ENCODE measurements around the gene MACROD2.

The MACROD2 gene

GRCh38 chr20:14826543-14827313 is 831.4 kb downstream of the MACROD2 start:
- no peak overlapping the region for H3K4me3 ChIP-seq (ENCODE audit: low read depth, low read length)
- no peak for TF ChIP-seq CTCF (conservative IDR thresholded peaks at IDR 0.05; ENCODE audit: low read depth, low read length)
- no peak for DNase-seq (ENCODE audit: low read depth)

GRCh38 chr20:14828459-14828858 is 833.1 kb downstream of the MACROD2 start:
- no peak for DNase-seq (ENCODE audit: low read depth)
- no peak overlapping the region for H3K4me3 ChIP-seq (ENCODE audit: low read depth, low read length)
- TF ChIP-seq CTCF (conservative IDR thresholded peaks at IDR 0.05; ENCODE audit: low read depth, low read length), result no peak

GRCh38 chr20:14829906-14830305 is 834.6 kb downstream of the MACROD2 start:
- no peak for TF ChIP-seq CTCF (conservative IDR thresholded peaks at IDR 0.05; ENCODE audit: low read depth, low read length)
- H3K4me3 ChIP-seq (ENCODE audit: low read depth, low read length), result no peak overlapping the region
- no peak for DNase-seq (ENCODE audit: low read depth)

- no peak for TF ChIP-seq CTCF (conservative IDR thresholded peaks at IDR 0.05; ENCODE audit: low read depth, low read length)
- no peak overlapping the region for H3K4me3 ChIP-seq (ENCODE audit: low read depth, low read length)
- DNase-seq (ENCODE audit: low read depth), result no peak
Observed at GRCh38 chr20:14830466-14830865, 835.1 kb downstream of the MACROD2 start.

GRCh38 chr20:14830899-14831298 is 835.6 kb downstream of the MACROD2 start:
- no peak for DNase-seq (ENCODE audit: low read depth)
- no peak overlapping the region for H3K4me3 ChIP-seq (ENCODE audit: low read depth, low read length)
- TF ChIP-seq CTCF (conservative IDR thresholded peaks at IDR 0.05; ENCODE audit: low read depth, low read length), result no peak

GRCh38 chr20:14832630-14833029 is 837.3 kb downstream of the MACROD2 start:
- H3K4me3 ChIP-seq (ENCODE audit: low read depth, low read length), result no peak overlapping the region

More at GRCh38 chr20:14832630-14833029, 837.3 kb downstream of the MACROD2 start:
- TF ChIP-seq CTCF (conservative IDR thresholded peaks at IDR 0.05; ENCODE audit: low read depth, low read length), result no peak
- no peak for DNase-seq (ENCODE audit: low read depth)
